Esophagus squamous epithelium (tissue), 4 donors: Measurements from ENCODE around the gene KMT2C.
"Not testable (repeated sequence)": the region's sequence is repeated elsewhere in the genome, so short reads cannot be mapped to it uniquely, and the experiment has no call there.

Source experiments
- POLR2A ChIP-seq, 4 donors: fragments of 450-650 bp; IDR thresholded peaks; one replicate each; pipeline ENCODE4 v1.6.1; 2017; ENCODE audit warnings: antibody characterized with exemption in 4 of 4, mild to moderate bottlenecking in 4 of 4, moderate library complexity in 3 of 4
- TF ChIP-seq, protein P1 (sequence below), 6 experiments: fragments of 450-650 bp in 4 of 6; fragments of 200-600 bp in 2 of 6; sonication (generic) in 2 of 6; IDR thresholded peaks; one replicate each; pipeline ENCODE4 v1.5.1; 2016 to 2019; ENCODE audit warnings: antibody characterized with exemption in 6 of 6, mild to moderate bottlenecking in 4 of 6, moderate library complexity in 4 of 6

DNA sequence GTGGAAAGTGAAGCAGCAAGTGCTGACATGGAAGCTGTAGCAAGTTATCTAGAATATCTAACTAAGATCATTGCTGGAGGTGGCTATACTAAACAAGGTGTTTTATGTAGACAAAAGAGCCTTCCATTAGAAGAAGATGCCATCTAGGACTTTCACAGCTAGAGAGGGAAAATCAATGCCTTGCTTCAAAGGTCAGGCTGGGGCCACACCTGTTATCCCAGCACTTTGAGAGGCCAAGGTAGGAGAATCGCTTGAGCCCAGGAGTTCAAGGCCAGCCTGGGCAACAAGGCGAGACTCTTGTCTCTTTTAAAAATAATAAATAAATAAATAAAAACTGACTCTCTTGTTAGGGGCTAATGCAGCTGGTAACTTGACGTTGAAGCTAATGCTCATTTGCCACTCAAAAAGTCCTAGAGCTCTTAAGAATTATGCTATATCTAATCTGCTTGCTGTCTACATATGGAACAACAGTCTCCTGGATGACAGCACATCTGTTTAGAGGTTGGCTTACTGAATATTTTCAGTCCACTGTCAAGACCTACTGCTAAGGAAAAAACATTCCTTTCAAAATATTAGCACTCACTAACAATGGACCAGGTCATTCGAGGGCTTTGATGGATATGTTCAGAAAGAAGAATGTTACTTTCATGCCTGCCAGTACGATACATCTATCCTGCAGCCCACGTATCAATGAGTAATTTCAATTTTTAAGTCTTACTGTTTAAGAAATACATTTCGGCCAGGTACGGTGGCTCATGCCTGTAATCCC, 58.9 kb downstream of the KMT2C start:
- TF ChIP-seq, protein P1, sequence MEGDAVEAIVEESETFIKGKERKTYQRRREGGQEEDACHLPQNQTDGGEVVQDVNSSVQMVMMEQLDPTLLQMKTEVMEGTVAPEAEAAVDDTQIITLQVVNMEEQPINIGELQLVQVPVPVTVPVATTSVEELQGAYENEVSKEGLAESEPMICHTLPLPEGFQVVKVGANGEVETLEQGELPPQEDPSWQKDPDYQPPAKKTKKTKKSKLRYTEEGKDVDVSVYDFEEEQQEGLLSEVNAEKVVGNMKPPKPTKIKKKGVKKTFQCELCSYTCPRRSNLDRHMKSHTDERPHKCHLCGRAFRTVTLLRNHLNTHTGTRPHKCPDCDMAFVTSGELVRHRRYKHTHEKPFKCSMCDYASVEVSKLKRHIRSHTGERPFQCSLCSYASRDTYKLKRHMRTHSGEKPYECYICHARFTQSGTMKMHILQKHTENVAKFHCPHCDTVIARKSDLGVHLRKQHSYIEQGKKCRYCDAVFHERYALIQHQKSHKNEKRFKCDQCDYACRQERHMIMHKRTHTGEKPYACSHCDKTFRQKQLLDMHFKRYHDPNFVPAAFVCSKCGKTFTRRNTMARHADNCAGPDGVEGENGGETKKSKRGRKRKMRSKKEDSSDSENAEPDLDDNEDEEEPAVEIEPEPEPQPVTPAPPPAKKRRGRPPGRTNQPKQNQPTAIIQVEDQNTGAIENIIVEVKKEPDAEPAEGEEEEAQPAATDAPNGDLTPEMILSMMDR (IDR thresholded peaks at IDR 0.05): not testable (repeated sequence)
- TF ChIP-seq POLR2A (IDR thresholded peaks at IDR 0.05): not testable (repeated sequence)
